CD4-positive, CD25-positive, alpha-beta regulatory T cell (primary cell): ENCODE results near the gene FHIT. TPM values are rescaled to one million over a fixed set of nuclear protein-coding genes. Genes with fewer than 3 reads are reported as not detected.

ENCODE experiments used
- ATAC-seq, 2 donors: fragments of 150-1000 bp; cut with Tn5 transposase; one replicate each; pipeline ENCODE4 v1.10.0; 2021; ENCODE audit warnings: low read depth in 2 of 2, moderate number of reproducible peaks in 2 of 2, moderate library complexity in 1 of 2
- DNase-seq, 3 donors: peaks; one replicate each; pipeline versions ENCODE4 v3.0.0 to v3.0.0-alpha.2; 2012 to 2022; ENCODE audit warnings: mixed read lengths in 1 of 3
- H3K27ac ChIP-seq: one replicate; pipeline ENCODE4 v1.7.0; 2013; ENCODE audit warnings: mild to moderate bottlenecking, low read length; ENCODE audit not compliant: insufficient read depth, poor library complexity, severe bottlenecking
- H3K27me3 ChIP-seq: one replicate; pipeline ENCODE4 v1.7.0; 2013; ENCODE audit warnings: low read length; ENCODE audit not compliant: control insufficient read depth, insufficient read depth
- H3K36me3 ChIP-seq: one replicate; pipeline ENCODE4 v1.7.0; 2013; ENCODE audit warnings: mild to moderate bottlenecking, low read length, moderate library complexity; ENCODE audit not compliant: control insufficient read depth, insufficient read depth
- H3K4me1 ChIP-seq: 2 replicates; pipeline ENCODE4 v1.7.0; 2013; ENCODE audit warnings: mild to moderate bottlenecking, low read length; ENCODE audit not compliant: insufficient read depth, control insufficient read depth, poor library complexity, severe bottlenecking
- H3K4me3 ChIP-seq: one replicate; pipeline ENCODE4 v1.7.0; 2013; ENCODE audit warnings: low read depth, mild to moderate bottlenecking, low read length, moderate library complexity
- H3K9me3 ChIP-seq, 2 experiments: 1 replicate in 1 of 2; 2 replicates in 1 of 2; pipeline ENCODE4 v1.7.0; 2013; ENCODE audit warnings: low read length in 2 of 2, mild to moderate bottlenecking in 1 of 2, moderate library complexity in 1 of 2; ENCODE audit not compliant: control insufficient read depth in 2 of 2
- H3K27ac Mint-ChIP-seq, 3 donors: one replicate each; pipeline ENCODE4 v1.8.0; 2020 to 2022; ENCODE audit warnings: mild to moderate bottlenecking in 3 of 3, mixed read lengths in 3 of 3, moderate library complexity in 2 of 3
- H3K27me3 Mint-ChIP-seq: one replicate; pipeline ENCODE4 v1.8.0; 2022; ENCODE audit warnings: mild to moderate bottlenecking, mixed read lengths
- H3K36me3 Mint-ChIP-seq: one replicate; pipeline ENCODE4 v1.8.0; 2020; ENCODE audit warnings: mixed read lengths
- H3K4me1 Mint-ChIP-seq, 4 donors: one replicate each; pipeline ENCODE4 v1.8.0; 2020 to 2022; ENCODE audit warnings: mixed read lengths in 4 of 4, mild to moderate bottlenecking in 1 of 4
- H3K4me3 Mint-ChIP-seq, 4 donors: one replicate each; pipeline ENCODE4 v1.8.0; 2020 to 2022; ENCODE audit warnings: mild to moderate bottlenecking in 4 of 4, mixed read lengths in 4 of 4, moderate library complexity in 3 of 4
- H3K9me3 Mint-ChIP-seq, 7 donors: one replicate each; pipeline ENCODE4 v1.8.0; 2020 to 2022; ENCODE audit warnings: mixed read lengths in 7 of 7, mild to moderate bottlenecking in 3 of 7, moderate library complexity in 2 of 7
- polyA plus RNA-seq, 4 donors: library from polyadenylated mRNA; unstranded; fragments of 300-500 nt; fragmentation: Illumina TruSeq; gene quantifications; one replicate each; pipeline ENCODE4 v1.2.3, GENCODE V29; 2021
- total RNA-seq: library from RNA; stranded (reverse); gene quantifications from one replicate; pipeline ENCODE4 v1.2.3, GENCODE V29; 2022

Gene FHIT
- total and polyA plus RNA-seq, 5 donors from 2014 or later: 7.8 to 120 (median 14.4) TPM

GRCh38 chr3:59704292-59704691 is 1547.0 kb downstream of the FHIT start:
- H3K4me3 Mint-ChIP-seq: no peak overlapping the region
- no peaks in the 10 kb centered on the region for H3K36me3 Mint-ChIP-seq
- DNase-seq (no peak), ATAC-seq (no peak)
- no peak overlapping the region for H3K4me3 ChIP-seq
- H3K27me3 Mint-ChIP-seq: peaks cover 6% of the 10 kb centered on the region
- no peaks in the 10 kb centered on the region for H3K9me3 ChIP-seq
- no peaks in the 10 kb centered on the region for H3K4me1 Mint-ChIP-seq
- H3K27ac Mint-ChIP-seq: no peak overlapping the region
- H3K36me3 ChIP-seq: no peaks in the 10 kb centered on the region
- no peaks in the 10 kb centered on the region for H3K4me1 ChIP-seq
- no peaks in the 10 kb centered on the region for H3K27me3 ChIP-seq
- H3K9me3 Mint-ChIP-seq: no peaks in the 10 kb centered on the region
- H3K27ac ChIP-seq: no peak overlapping the region

GRCh38 chr3:59699648-59700320 is 1551.5 kb downstream of the FHIT start:
- Histone ChIP-seq H3K4me1 (no peaks in the 10 kb centered on the region), H3K27me3 (no peaks in the 10 kb centered on the region), H3K36me3 (no peaks in the 10 kb centered on the region), H3K4me3 (no peak overlapping the region), H3K9me3 (no peaks in the 10 kb centered on the region), H3K27ac (no peak overlapping the region)
- Mint-ChIP-seq H3K9me3 (peaks cover 0 to under 1% (median 0%) of the 10 kb centered on the region in 7 donors), H3K27ac (no peak overlapping the region), H3K4me1 (no peaks in the 10 kb centered on the region), H3K4me3 (no peak overlapping the region), H3K27me3 (peaks cover 4% of the 10 kb centered on the region), H3K36me3 (no peaks in the 10 kb centered on the region)
- ATAC-seq (no peak), DNase-seq (no peak)
